Tibial nerve (tissue), 4 donors: ENCODE data around the gene FRMD3.
"Not testable (repeated sequence)": the region's sequence is repeated elsewhere in the genome, so short reads cannot be mapped to it uniquely, and the experiment has no call there.

Experiments used
- CTCF ChIP-seq, 5 experiments: fragments of 200-600 bp in 3 of 5; fragments of 450-650 bp in 2 of 5; sonication (generic) in 3 of 5; IDR thresholded peaks; one replicate each; pipeline ENCODE4 v1.5.1; 2016 to 2019; ENCODE audit warnings: antibody characterized with exemption in 5 of 5, mild to moderate bottlenecking in 3 of 5, moderate library complexity in 2 of 5
- EP300 ChIP-seq, 2 donors: sonication (generic); formaldehyde crosslinking; IDR thresholded peaks; one replicate each; pipeline ENCODE4 v1.6.1; 2017; ENCODE audit warnings: antibody characterized with exemption in 2 of 2, mild to moderate bottlenecking in 1 of 2
- POLR2A ChIP-seq, 2 donors: fragments of 450-650 bp; IDR thresholded peaks; one replicate each; pipeline ENCODE4 v1.6.1; 2017; ENCODE audit warnings: antibody characterized with exemption in 2 of 2, mild to moderate bottlenecking in 2 of 2, moderate library complexity in 2 of 2

DNA sequence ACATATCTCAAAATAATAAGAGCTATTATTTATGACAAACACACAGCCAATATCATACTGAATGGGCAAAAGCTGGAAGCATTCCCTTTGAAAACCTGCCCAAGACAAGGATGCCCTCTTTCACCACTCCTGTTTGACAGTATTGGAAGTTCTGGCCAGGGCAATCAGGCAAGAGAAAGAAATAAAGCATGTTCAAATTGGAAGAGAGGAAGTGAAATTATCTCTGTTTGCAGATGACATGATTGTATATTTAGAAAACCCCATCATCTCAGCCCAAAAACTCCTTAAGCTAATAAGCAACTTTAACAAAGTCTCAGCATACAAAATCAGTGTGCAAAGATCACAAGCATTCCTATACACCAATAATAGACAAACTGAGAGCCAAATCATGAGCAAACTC is 20.2 kb downstream of the FRMD3 start:
- not testable (repeated sequence) for TF ChIP-seq CTCF, POLR2A, EP300 (IDR thresholded peaks at IDR 0.05)
